Measurements from ENCODE around the gene ATG16L1.

DNA sequence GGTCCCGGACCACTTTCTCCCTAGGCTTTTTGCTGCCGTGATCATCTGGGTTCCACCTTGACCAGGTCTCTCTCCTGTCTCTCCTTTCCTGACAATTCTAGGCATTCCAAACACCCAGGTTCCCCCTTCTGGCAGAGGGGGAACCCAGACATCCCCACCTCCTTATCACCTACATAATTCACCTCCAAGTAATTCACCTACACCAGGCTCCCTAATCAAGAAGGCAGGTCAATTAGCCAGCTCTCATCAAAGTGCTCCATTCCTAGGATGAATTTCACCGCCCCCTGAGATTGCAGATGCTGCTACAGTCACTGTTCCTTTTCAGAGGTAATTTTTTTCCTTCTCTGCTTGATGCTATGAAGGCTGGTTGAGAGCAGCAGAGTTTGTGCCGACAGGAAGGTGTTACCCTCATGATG is 42.3 kb upstream of the ATG16L1 start:
- no peak for TF ChIP-seq CTCF (IDR thresholded peaks at IDR 0.05)
- no peak for TF ChIP-seq POLR2A (IDR thresholded peaks at IDR 0.05)
- no peak for TF ChIP-seq POLR2AphosphoS5 (IDR thresholded peaks at IDR 0.05)

Data from prostate gland (tissue), 2 donors.